Right lobe of liver (tissue), 6 donors: ENCODE measurements around the gene CDKN1C. TPM values are rescaled to one million over a fixed set of nuclear protein-coding genes. Genes with fewer than 3 reads are reported as not detected.
"Not testable (repeated sequence)": the region's sequence is repeated elsewhere in the genome, so short reads cannot be mapped to it uniquely, and the experiment has no call there.

ENCODE experiments used
- ATAC-seq, 4 donors: fragments of 200-7000 bp; cut with Tn5 transposase; one replicate each; pipeline ENCODE4 v1.9.1; 2020; ENCODE audit warnings: mild to moderate bottlenecking in 4 of 4, moderate library complexity in 4 of 4
- DNase-seq, 3 donors: peaks; one replicate each; pipeline ENCODE4 v3.0.0-alpha.2; 2020
- H3K27ac ChIP-seq, 3 donors: fragments of 200-600 bp; one replicate each; pipeline ENCODE4 v1.8.0; 2022
- H3K27me3 ChIP-seq, 2 donors: fragments of 200-600 bp; one replicate each; pipeline ENCODE4 v1.8.0; 2022
- H3K36me3 ChIP-seq, 4 donors: fragments of 200-600 bp; sonication (generic) in 1 of 4; one replicate each; pipeline versions ENCODE4 v1.5.1 to v1.8.0; 2017 to 2022; ENCODE audit warnings: control low read depth in 1 of 4
- H3K4me1 ChIP-seq, 4 donors: fragments of 200-600 bp; sonication (generic) in 1 of 4; one replicate each; pipeline versions ENCODE4 v1.5.1 to v1.8.0; 2017 to 2022; ENCODE audit warnings: control low read depth in 1 of 4
- H3K4me3 ChIP-seq, 3 donors: fragments of 200-600 bp; one replicate each; pipeline ENCODE4 v1.8.0; 2022
- H3K9me3 ChIP-seq, 4 donors: fragments of 200-600 bp; sonication (generic) in 1 of 4; one replicate each; pipeline versions ENCODE4 v1.5.1 to v1.8.0; 2017 to 2022; ENCODE audit warnings: control low read depth in 1 of 4
- POLR2A ChIP-seq: fragments of 450-650 bp; IDR thresholded peaks from one replicate; pipeline ENCODE4 v1.6.1; 2017; ENCODE audit warnings: antibody characterized with exemption, mild to moderate bottlenecking
- WGBS: methylation state at CpG from one replicate; pipeline ENCODE4 v1.1.6; 2018; ENCODE audit warnings: low coverage, low lambda C conversion rate; ENCODE audit not compliant: insufficient coverage; ENCODE audit errors: missing lambda C conversion rate; 5-methylcytosine and 5-hydroxymethylcytosine counted together
- intact Hi-C, 2 donors: fragments of 100-400 bp; cut with DNase I; formaldehyde crosslinking; loops; one replicate each; pipeline versions ENCODE4 v1.11.2 to v1.14.1; 2022
- total RNA-seq, 6 experiments: library from RNA; depleted of rRNA in 2 of 6; stranded (reverse); fragments of >200 nt in 2 of 6; fragmentation: NEBNext Ultra II Directional in 3 of 6; extraction: Animal tissue kit (Norgen Biotek cat#: 25700) in 3 of 6; gene quantifications; one replicate each; pipeline versions ENCODE4 v1.1.0 to v1.2.4, GENCODE V29; 2016 to 2023
- TF ChIP-seq, protein P1 (sequence below), 4 donors: fragments of 200-600 bp in 3 of 4; fragments of 450-650 bp in 1 of 4; IDR thresholded peaks; one replicate each; pipeline versions ENCODE4 v1.5.1 to v1.8.0; 2016 to 2022; ENCODE audit warnings: antibody characterized with exemption in 4 of 4, mild to moderate bottlenecking in 2 of 4
- donor health status: DM: no; HTN: yes; CAD: no.
- donor health status: DM: no; HTN: no; CAD: no.
- donor health status: DM: no; HTN: no; CAD: no.
- donor health status: DM: no; HTN: yes; CAD: no.
- donor health status: DM: no; HTN: yes; CAD: no.

Gene CDKN1C
- total RNA-seq, 6 experiments from 2014 or later: 2.2 to 8.0 (median 3.6) TPM

DNA sequence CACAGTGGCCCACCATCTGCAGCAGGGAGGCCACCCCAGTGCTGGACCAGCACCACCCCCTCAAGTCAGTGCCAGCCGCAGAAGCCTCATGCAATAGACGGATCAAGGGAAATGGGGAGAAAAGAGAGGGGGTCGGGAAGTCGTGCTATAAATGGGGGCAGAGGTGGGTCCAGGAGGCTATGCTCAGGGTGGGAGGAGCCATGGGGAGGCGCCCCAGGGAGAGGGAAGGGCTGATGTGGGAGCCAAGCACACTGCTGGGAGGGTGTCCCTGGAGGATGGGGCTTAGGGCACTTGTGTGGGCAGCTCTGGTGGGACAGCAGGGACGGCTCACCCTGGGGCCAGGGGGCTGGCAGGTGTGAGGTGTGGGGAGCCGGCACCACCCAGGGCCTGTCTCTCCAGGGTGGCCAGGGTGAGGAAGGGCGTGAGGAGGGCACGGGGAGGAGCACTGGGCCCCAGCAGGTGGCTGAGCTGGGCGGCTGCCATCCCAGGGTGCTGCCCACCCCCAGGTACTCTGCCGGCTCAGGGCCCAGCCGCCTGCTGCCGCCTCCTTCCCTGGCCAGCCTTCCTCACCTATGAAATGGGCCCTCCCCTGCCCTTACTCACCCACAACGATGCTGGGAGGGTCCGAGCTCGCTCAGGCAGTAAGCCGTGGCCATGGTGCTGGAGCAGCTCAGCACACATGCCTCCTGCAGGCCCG is 25.7 kb upstream of the CDKN1C start:
- Histone ChIP-seq H3K36me3 (no peaks in the 10 kb centered on the region), H3K27ac (no peak overlapping the region), H3K4me1 (no peaks in the 10 kb centered on the region), H3K9me3 (no peaks in the 10 kb centered on the region), H3K27me3 (no peaks in the 10 kb centered on the region), H3K4me3 (no peak overlapping the region)
- no peak for TF ChIP-seq POLR2A
- TF ChIP-seq, protein P1, sequence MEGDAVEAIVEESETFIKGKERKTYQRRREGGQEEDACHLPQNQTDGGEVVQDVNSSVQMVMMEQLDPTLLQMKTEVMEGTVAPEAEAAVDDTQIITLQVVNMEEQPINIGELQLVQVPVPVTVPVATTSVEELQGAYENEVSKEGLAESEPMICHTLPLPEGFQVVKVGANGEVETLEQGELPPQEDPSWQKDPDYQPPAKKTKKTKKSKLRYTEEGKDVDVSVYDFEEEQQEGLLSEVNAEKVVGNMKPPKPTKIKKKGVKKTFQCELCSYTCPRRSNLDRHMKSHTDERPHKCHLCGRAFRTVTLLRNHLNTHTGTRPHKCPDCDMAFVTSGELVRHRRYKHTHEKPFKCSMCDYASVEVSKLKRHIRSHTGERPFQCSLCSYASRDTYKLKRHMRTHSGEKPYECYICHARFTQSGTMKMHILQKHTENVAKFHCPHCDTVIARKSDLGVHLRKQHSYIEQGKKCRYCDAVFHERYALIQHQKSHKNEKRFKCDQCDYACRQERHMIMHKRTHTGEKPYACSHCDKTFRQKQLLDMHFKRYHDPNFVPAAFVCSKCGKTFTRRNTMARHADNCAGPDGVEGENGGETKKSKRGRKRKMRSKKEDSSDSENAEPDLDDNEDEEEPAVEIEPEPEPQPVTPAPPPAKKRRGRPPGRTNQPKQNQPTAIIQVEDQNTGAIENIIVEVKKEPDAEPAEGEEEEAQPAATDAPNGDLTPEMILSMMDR (IDR thresholded peaks at IDR 0.05): no peak
- ATAC-seq: no peak
- WGBS: 88% methylated on average over 8 of the region's 18 CpGs
- intact Hi-C loops: no loop called here
- DNase-seq: no peak

DNA sequence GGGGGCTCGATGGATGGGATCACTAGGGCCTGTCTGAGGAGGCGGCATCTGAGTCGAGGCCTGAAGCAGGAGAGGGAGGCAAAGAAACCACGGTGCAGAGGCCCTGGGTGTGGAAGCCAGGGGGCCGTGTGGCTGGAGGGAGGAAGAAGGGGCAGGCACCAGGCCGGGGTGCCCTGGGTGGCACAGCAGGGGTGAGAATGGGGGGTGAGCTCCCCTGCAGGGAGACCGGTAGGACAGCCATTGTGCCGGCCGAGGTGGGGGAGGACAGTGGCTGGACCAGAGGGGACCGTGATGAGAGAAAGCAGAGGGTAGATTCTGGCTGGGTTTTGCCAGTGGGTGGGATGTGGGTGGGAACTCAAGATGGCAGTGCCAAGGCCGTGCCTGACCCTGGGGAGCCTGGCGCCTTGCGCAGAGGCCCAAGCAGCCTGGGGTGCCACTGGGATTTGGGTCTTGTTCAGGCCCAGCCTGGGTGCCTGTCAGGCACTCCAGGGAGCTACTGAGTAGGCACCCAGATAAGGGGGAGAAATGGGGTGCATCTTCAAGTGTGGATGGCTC is 24.9 kb upstream of the CDKN1C start:
- H3K4me1 ChIP-seq: no peaks in the 10 kb centered on the region
- H3K27ac ChIP-seq: no peak overlapping the region
- H3K27me3 ChIP-seq: no peaks in the 10 kb centered on the region
- no peak for ATAC-seq
- 93% methylated on average over 3 of the region's 13 CpGs for WGBS
- no peaks in the 10 kb centered on the region for H3K36me3 ChIP-seq
- intact Hi-C loops: no loop called here
- no peaks in the 10 kb centered on the region for H3K9me3 ChIP-seq
- no peak overlapping the region for H3K4me3 ChIP-seq
- TF ChIP-seq, protein P1 (IDR thresholded peaks at IDR 0.05): no peak
- no peak for TF ChIP-seq POLR2A
- DNase-seq: no peak

DNA sequence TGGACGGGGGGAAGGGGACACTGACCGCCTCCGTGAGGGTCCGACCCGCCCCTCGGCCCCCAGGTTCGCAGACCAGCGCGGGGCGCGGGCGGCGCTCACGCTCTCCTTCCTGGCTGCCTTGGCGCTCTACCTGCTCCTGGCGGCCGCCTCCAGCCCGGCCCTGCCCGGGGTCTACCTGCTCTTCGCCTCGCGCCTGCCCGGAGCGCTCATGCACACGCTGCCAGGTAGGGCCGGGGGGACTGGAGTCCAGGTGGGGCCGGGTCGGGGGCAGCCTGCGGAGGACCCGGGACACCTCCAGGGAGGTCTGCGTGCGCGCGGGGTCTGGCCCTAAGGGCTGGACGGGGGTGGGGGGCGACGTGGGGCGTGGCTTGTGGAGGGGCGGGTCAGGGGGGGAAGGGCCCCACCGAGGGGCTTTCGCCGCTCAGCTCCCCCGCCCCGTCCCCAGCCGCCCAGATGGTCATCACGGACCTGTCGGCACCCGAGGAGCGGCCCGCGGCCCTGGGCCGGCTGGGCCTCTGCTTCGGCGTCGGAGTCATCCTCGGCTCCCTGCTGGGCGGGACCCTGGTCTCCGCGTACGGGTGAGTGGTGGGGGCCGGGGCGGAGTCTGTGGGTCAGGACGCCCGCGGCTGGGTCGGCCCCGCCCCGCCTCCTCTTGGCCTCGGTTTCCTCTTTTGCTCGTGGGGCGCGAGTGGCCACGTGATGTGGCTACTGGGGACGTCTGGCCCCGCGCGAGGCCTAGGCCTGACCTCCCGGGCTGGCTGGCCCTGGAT is 23.7 kb upstream of the CDKN1C start:
- H3K36me3 ChIP-seq: no peaks in the 10 kb centered on the region
- no peak for DNase-seq
- H3K4me3 ChIP-seq: no peak overlapping the region
- ATAC-seq: no peak
- intact Hi-C loops: no loop called here
- peaks cover 0 to 6% (median 2%) of the 10 kb centered on the region in 4 donors for H3K4me1 ChIP-seq
- no peaks in the 10 kb centered on the region for H3K27me3 ChIP-seq
- H3K9me3 ChIP-seq: no peaks in the 10 kb centered on the region
- no peak for TF ChIP-seq POLR2A
- TF ChIP-seq, protein P1 (IDR thresholded peaks at IDR 0.05): no peak
- no peak overlapping the region for H3K27ac ChIP-seq
- WGBS: 62% methylated on average over 12 of the region's 78 CpGs

DNA sequence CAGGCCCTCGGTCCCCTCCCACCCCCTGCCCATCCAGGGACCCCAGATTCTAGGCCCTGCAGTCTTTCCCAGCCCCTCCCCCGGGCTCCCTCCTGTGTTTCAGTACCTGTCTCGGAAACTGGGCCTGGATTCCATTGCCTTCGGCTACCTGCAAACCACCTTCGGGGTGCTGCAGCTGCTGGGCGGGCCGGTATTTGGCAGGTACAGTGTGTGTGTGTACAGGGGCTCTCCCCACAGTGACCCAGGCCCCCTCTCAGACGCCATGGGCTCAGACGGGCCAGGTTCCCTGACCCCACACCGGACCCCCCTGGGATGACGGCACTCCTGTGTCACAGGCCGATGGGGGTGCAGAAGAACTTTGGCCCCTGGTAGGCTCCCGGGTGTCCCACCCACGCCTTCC is 22.6 kb upstream of the CDKN1C start:
- no peak overlapping the region for H3K27ac ChIP-seq
- ATAC-seq: no peak
- no peaks in the 10 kb centered on the region for H3K27me3 ChIP-seq
- DNase-seq: no peak
- intact Hi-C loops: no loop called here
- 90% methylated on average over 3 of the region's 14 CpGs for WGBS
- no peak for TF ChIP-seq POLR2A
- TF ChIP-seq, protein P1 (IDR thresholded peaks at IDR 0.05): no peak
- no peaks in the 10 kb centered on the region for H3K36me3 ChIP-seq
- no peaks in the 10 kb centered on the region for H3K9me3 ChIP-seq
- peaks cover 0 to 11% (median 5%) of the 10 kb centered on the region in 4 donors for H3K4me1 ChIP-seq
- H3K4me3 ChIP-seq: no peak overlapping the region

DNA sequence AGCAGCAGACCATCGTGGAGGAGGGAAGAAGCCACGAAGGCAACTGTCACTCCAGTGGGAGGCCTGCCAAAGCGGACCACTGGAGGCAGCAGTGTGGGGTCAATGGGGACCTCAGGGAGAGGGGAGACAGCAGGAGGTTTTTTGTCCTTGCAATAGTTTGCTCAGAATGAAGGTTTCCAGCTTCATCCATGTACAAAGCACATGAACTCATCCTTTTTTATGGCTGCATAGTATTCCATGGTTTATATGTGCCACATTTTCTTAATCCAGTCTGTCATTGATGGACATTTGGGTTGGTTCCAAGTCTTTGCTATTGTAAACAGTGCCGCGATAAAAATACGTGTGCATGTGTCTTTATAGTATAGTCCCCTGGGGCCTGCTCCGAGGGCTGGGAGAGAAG is 19.7 kb upstream of the CDKN1C start:
- peaks cover 0 to 18% (median 8%) of the 10 kb centered on the region in 4 donors for H3K4me1 ChIP-seq
- H3K4me3 ChIP-seq, H3K27ac ChIP-seq, ATAC-seq, H3K9me3 ChIP-seq, DNase-seq, H3K36me3 ChIP-seq, H3K27me3 ChIP-seq, intact Hi-C loops: not testable (repeated sequence)
- WGBS: 97% methylated on average over 7 of the region's 7 CpGs
